Loucy (cell line): Measurements from ENCODE around the gene PRIMA1.

Source experiments
- CTCF ChIP-seq: fragments of 200-600 bp; sonication (generic); conservative IDR thresholded peaks from 2 replicates; pipeline ENCODE4 v1.5.1; 2014; ENCODE audit warnings: mild to moderate bottlenecking, antibody characterized with exemption, low read length
- EZH2phosphoT487 ChIP-seq: fragments of 200-600 bp; IDR thresholded peaks from 2 replicates; pipeline ENCODE4 v1.6.1; 2018; ENCODE audit warnings: antibody characterized with exemption, mild to moderate bottlenecking, moderate library complexity, borderline replicate concordance

- TF ChIP-seq CTCF (no peak), EZH2phosphoT487 (no peak)
Observed at GRCh38 chr14:93720076-93720815, 68.0 kb downstream of the PRIMA1 start.
